Heart left ventricle (tissue), 16 donors: Measurements from ENCODE around the gene GRK5. TPM values are rescaled to one million over a fixed set of nuclear protein-coding genes. Genes with fewer than 3 reads are reported as not detected.

Experiments used
- ATAC-seq, 4 donors: fragments of 200-7000 bp; cut with Tn5 transposase; one replicate each; pipeline ENCODE4 v1.9.1; 2020 to 2022; ENCODE audit warnings: moderate library complexity in 4 of 4, mild to moderate bottlenecking in 3 of 4, moderate number of reproducible peaks in 1 of 4
- DNase-seq, 5 donors: peaks; one replicate each; pipeline ENCODE4 v3.0.0-alpha.2; 2020
- H3K27ac ChIP-seq, 12 donors: fragments of 200-600 bp; sonication (generic) in 4 of 12; one replicate each; pipeline versions ENCODE4 v1.5.0 to v1.8.0; 2016 to 2022; ENCODE audit warnings: mild to moderate bottlenecking in 2 of 12
- H3K27me3 ChIP-seq, 9 donors: fragments of 200-600 bp; sonication (generic) in 2 of 9; one replicate each; pipeline versions ENCODE4 v1.5.1 to v1.8.0; 2016 to 2022; ENCODE audit warnings: mild to moderate bottlenecking in 3 of 9
- H3K36me3 ChIP-seq, 9 donors: fragments of 200-600 bp; sonication (generic) in 2 of 9; one replicate each; pipeline versions ENCODE4 v1.5.0 to v1.8.0; 2018 to 2022; ENCODE audit warnings: mild to moderate bottlenecking in 2 of 9
- H3K4me1 ChIP-seq, 12 donors: fragments of 200-600 bp; sonication (generic) in 4 of 12; one replicate each; pipeline versions ENCODE4 v1.5.0 to v1.8.0; 2016 to 2022; ENCODE audit warnings: mild to moderate bottlenecking in 3 of 12
- H3K4me3 ChIP-seq, 12 donors: fragments of 200-600 bp; sonication (generic) in 4 of 12; one replicate each; pipeline versions ENCODE4 v1.5.0 to v1.8.0; 2017 to 2022; ENCODE audit warnings: mild to moderate bottlenecking in 9 of 12, moderate library complexity in 4 of 12
- H3K9me3 ChIP-seq, 12 donors: fragments of 200-600 bp; sonication (generic) in 4 of 12; one replicate each; pipeline versions ENCODE4 v1.5.0 to v1.8.0; 2016 to 2022; ENCODE audit warnings: mild to moderate bottlenecking in 1 of 12
- POLR2A ChIP-seq, 2 donors: fragments of 450-650 bp; IDR thresholded peaks; one replicate each; pipeline ENCODE4 v1.6.1; 2017; ENCODE audit warnings: antibody characterized with exemption in 2 of 2, mild to moderate bottlenecking in 2 of 2, moderate library complexity in 2 of 2
- WGBS, 4 donors: extraction: QIAGEN DNeasy Blood & Tissue Kit in 2 of 4; methylation state at CpG; one replicate each; pipeline versions ENCODE4 v1.1.5 to v1.1.7; 2013 to 2018; 5-methylcytosine and 5-hydroxymethylcytosine counted together
- intact Hi-C, 10 donors: fragments of 100-400 bp; cut with DNase I; formaldehyde crosslinking; loops; one replicate each; pipeline versions ENCODE4 v1.11.1 to v1.14.2; 2022
- polyA plus RNA-seq, 2 donors: library from polyadenylated mRNA; stranded (reverse); fragments of 200-250 nt; gene quantifications; one replicate each; pipeline ENCODE4 v1.2.3, GENCODE V29; 2013
- total RNA-seq, 9 donors: library from RNA; depleted of rRNA in 2 of 9; stranded (reverse); fragments of >200 nt in 2 of 9; fragmentation: NEBNext Ultra II Directional in 3 of 9; extraction: Animal tissue kit (Norgen Biotek cat#: 25700) in 3 of 9; gene quantifications; one replicate each; pipeline versions ENCODE4 v1.1.0 to v1.2.4, GENCODE V29; 2016 to 2023
- TF ChIP-seq, protein P1 (sequence below), 12 donors: fragments of 200-600 bp; sonication (generic) in 4 of 12; IDR thresholded peaks; one replicate each; pipeline versions ENCODE4 v1.5.0 to v1.8.0; 2018 to 2022; ENCODE audit warnings: antibody characterized with exemption in 12 of 12, mild to moderate bottlenecking in 5 of 12
- donor health status: ischemic (EF 13 %, LVEDD 7.1; RV severe dilation, severe dysfunction).
- donor health status: healthy with polysubstance abuse.
- donor health status: DM: no; HTN: yes; CAD: no.
- donor health status: DM: no; HTN: no; CAD: no.
- donor health status: ischemic (EF 25% LVEDD 6.9; RV normal size, moderate dysfunction).
- donor health status: ischemic (EF 25% LVEDD 5.7; RV mildly dilated, moderate dysfunction).
- donor health status: healthy.
- donor health status: DM: yes; HTN: yes; CAD: no.
- donor health status: ischemic (EF 35%, LVEDD 5.7; RV mildly dilated, moderate dysfunction).
- donor health status: nonischemic (EF 11% LVEDD 7.7; RV severe dilation, severe dysfunction).
- donor health status: DM: yes; HTN: yes; CAD: no.
- donor health status: PGD.
- donor health status: ischemic (EF 29% LVEDD 5.4; RV normal size, mild dysfunction).
- donor health status: nonischemic (EF 23%, LVEDD 6.1; RV moderate dilation, normal function).

GRK5 gene
- total and polyA plus RNA-seq, 11 donors: 13.1 to 58.0 (median 30.2) TPM

DNA sequence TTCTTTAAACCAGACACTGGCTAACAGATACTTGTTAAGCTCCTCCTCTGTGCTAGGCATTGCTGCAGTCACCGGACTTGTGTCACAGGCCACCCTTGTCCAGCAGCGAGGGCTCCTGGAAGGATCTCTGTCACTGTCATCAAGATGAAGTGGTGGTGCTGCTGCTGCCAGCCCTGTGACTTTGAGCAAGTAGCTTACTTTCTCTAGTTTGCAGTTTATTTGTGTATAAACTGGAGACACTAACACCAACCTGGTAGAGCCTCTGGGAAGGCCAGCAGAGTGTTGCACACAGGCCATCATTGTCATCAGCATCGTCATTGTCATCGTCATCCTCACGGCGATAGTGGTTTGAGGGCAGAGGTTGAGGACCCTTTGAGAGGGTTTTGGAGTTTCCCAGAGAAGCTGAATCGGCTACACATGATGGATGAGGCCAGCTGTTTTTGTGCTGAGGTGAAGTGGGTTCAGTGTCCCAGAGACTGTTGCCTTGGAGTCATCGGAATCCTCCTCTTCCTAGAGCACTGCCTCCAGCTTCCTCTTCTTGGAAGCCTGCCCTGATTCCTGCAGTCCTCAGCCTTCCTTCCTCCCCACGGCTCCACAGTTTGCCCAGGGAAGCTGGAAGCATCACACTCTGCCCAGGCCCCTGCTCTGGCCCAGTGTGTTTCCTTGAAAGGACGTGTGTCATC is 128.4 kb downstream of the GRK5 start:
- H3K4me1 ChIP-seq: peaks cover 0 to 72% (median 23%) of the 10 kb centered on the region in 12 donors

DNA sequence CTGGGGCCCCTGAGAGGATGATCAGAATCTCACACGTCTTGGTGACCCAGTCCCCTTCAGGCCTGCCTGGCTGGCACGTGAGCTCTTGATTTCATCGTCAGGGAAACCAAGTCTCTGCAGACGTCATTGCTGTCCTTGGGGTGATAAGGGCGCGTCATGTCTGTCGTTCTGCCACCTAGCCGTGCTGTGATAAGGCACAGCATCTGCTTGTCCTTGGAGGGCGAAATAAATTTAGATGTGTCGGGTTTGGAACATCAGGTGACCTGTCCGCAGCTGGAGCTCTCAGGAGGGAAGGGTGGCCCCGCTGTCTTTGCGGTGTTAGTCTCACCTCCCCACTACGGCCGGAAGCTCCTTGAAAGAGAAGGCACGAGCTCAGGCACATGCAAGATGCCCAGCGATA is 129.2 kb downstream of the GRK5 start:
- Histone ChIP-seq H3K4me1 (peaks cover 0 to 72% (median 25%) of the 10 kb centered on the region in 12 donors), H3K4me3 (no peak overlapping the region), H3K27ac (peak overlapping the region; percentile 18 to 84 (median 64)), H3K27me3 (no peaks in the 10 kb centered on the region), H3K36me3 (peaks cover 0 to 22% (median 7%) of the 10 kb centered on the region in 9 donors), H3K9me3 (no peaks in the 10 kb centered on the region)
- DNase-seq (peak; percentile 53 to 92 (median 68)), ATAC-seq (peak; percentile 71 to 85 (median 76))
- TF ChIP-seq, protein P1, sequence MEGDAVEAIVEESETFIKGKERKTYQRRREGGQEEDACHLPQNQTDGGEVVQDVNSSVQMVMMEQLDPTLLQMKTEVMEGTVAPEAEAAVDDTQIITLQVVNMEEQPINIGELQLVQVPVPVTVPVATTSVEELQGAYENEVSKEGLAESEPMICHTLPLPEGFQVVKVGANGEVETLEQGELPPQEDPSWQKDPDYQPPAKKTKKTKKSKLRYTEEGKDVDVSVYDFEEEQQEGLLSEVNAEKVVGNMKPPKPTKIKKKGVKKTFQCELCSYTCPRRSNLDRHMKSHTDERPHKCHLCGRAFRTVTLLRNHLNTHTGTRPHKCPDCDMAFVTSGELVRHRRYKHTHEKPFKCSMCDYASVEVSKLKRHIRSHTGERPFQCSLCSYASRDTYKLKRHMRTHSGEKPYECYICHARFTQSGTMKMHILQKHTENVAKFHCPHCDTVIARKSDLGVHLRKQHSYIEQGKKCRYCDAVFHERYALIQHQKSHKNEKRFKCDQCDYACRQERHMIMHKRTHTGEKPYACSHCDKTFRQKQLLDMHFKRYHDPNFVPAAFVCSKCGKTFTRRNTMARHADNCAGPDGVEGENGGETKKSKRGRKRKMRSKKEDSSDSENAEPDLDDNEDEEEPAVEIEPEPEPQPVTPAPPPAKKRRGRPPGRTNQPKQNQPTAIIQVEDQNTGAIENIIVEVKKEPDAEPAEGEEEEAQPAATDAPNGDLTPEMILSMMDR (IDR thresholded peaks at IDR 0.05): no peak
- no peak for TF ChIP-seq POLR2A (IDR thresholded peaks at IDR 0.05)
- intact Hi-C loops: loop anchor here in 3 of 10 donors (5.0 kb wide), 3 partner anchors 39 to 261 kb away; partner anchors contain the start of gene TIAL1 (in 1 of the 3)
- WGBS, 4 donors: 51 to 57% (median 53%) methylated on average over 17 of the region's 17 CpGs

More for the DNA sequence above, 128.4 kb downstream of the GRK5 start:
- no peaks in the 10 kb centered on the region for H3K9me3 ChIP-seq
- intact Hi-C loops: loop anchor here in 4 of 10 donors (2.0 to 5.0 kb wide), 4 partner anchors 19 to 261 kb away; partner anchors contain the start of gene TIAL1 (in 1 of the 4)
- no peaks in the 10 kb centered on the region for H3K27me3 ChIP-seq
- TF ChIP-seq POLR2A (IDR thresholded peaks at IDR 0.05): no peak
- TF ChIP-seq, protein P1 (IDR thresholded peaks at IDR 0.05): no peak
- peak overlapping the region; percentile 18 to 84 (median 64) for H3K27ac ChIP-seq
- peaks cover 0 to 22% (median 7%) of the 10 kb centered on the region in 9 donors for H3K36me3 ChIP-seq
- peak in 3 of 5 donors; percentile 58 to 79 (median 71) for DNase-seq
- H3K4me3 ChIP-seq: no peak overlapping the region
- 32 to 46% (median 42%) methylated on average over 10 of the region's 10 CpGs for WGBS, 4 donors
- peak; percentile 35 to 75 (median 66) for ATAC-seq

DNA sequence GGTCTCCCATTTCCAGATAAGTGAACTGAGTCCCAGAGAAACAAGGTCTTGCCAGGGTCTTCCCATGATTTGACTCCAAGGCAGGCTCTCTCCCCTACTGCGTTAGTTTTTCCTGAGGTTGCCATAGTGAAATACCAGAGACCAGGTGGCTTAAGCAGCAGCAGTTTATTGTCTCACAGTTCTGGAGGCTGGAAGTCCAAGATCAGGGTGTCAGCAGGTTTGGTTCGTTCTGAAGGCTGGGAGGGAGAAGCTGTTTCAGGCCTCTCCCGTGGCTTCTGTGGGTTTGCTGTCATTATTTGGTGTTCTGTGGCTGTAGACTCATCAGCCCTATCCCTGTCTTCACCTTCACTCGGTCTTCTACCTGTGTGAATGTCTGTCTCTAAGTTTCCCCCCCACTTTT is 129.9 kb downstream of the GRK5 start:
- Histone ChIP-seq H3K9me3 (no peaks in the 10 kb centered on the region), H3K4me1 (peaks cover 0 to 74% (median 31%) of the 10 kb centered on the region in 12 donors), H3K27me3 (no peaks in the 10 kb centered on the region), H3K36me3 (peaks cover 0 to 22% (median 7%) of the 10 kb centered on the region in 9 donors), H3K4me3 (no peak overlapping the region), H3K27ac (peak overlapping the region in 8 of 12 donors; percentile 18 to 82 (median 60))
- TF ChIP-seq POLR2A (IDR thresholded peaks at IDR 0.05): no peak
- TF ChIP-seq, protein P1 (IDR thresholded peaks at IDR 0.05): no peak
- 73 to 85% (median 78%) methylated on average over 4 of the region's 4 CpGs for WGBS, 4 donors
- intact Hi-C loops: loop anchor here in 3 of 10 donors (5.0 kb wide), 3 partner anchors 40 to 260 kb away; partner anchors contain the start of gene TIAL1 (in 1 of the 3)
- ATAC-seq (no peak), DNase-seq (peak in 2 of 5 donors; percentile 2 to 4)

DNA sequence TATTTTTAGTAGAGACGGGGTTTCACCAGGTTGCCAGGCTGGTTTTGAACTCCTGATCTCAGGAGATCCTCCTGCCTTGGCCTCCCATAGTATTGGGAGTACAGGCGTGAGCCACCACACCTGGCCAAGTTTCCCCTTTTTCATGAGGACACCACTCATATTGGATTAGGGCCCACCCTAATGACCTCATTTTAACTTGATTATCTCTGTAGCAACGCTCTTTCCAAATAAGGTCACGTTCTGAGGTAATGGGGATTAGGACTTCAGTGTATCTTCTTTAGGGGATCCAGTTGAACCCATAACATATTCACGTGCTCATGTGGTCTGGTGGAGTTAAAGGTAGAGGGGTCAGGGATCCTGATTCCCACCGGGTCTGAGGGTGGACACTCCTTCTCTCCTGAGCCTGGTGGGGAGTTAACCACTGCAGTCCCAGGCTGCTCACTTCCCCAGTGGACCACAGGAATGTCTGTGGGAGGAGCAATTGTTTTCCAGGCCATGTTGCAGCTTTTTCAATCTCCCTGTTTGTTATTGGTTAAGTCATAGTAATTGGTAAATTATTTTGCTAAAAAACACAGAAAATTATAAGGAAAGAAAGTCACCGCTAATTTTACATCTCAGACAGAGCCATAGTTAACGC is 130.5 kb downstream of the GRK5 start:
- Histone ChIP-seq H3K27ac (peak overlapping the region in 7 of 12 donors; percentile 2 to 82 (median 66)), H3K4me1 (peaks cover 3 to 77% (median 37%) of the 10 kb centered on the region in 12 donors), H3K9me3 (no peaks in the 10 kb centered on the region), H3K36me3 (peaks cover 0 to 18% (median 7%) of the 10 kb centered on the region in 9 donors), H3K27me3 (no peaks in the 10 kb centered on the region), H3K4me3 (no peak overlapping the region)
- intact Hi-C loops: loop anchor here in 3 of 10 donors (5.0 kb wide), 3 partner anchors 41 to 259 kb away; partner anchors contain the start of gene TIAL1 (in 1 of the 3)
- ATAC-seq (no peak), DNase-seq (peak in 3 of 5 donors; percentile 2 to 25 (median 21))
- WGBS, 4 donors: 76 to 77% (median 77%) methylated on average over 8 of the region's 8 CpGs
- TF ChIP-seq POLR2A (IDR thresholded peaks at IDR 0.05): no peak
- TF ChIP-seq, protein P1 (IDR thresholded peaks at IDR 0.05): no peak
